GM18520 (cell line): ENCODE data around the gene JAGN1.
"Not testable (repeated sequence)": the region's sequence is repeated elsewhere in the genome, so short reads cannot be mapped to it uniquely, and the experiment has no call there.

Experiments
- ATAC-seq: cut with Tn5 transposase; IDR thresholded peaks from one replicate; pipeline ENCODE4 v1.9.1; 2021; ENCODE audit not compliant: unreplicated experiment

The JAGN1 gene

DNA sequence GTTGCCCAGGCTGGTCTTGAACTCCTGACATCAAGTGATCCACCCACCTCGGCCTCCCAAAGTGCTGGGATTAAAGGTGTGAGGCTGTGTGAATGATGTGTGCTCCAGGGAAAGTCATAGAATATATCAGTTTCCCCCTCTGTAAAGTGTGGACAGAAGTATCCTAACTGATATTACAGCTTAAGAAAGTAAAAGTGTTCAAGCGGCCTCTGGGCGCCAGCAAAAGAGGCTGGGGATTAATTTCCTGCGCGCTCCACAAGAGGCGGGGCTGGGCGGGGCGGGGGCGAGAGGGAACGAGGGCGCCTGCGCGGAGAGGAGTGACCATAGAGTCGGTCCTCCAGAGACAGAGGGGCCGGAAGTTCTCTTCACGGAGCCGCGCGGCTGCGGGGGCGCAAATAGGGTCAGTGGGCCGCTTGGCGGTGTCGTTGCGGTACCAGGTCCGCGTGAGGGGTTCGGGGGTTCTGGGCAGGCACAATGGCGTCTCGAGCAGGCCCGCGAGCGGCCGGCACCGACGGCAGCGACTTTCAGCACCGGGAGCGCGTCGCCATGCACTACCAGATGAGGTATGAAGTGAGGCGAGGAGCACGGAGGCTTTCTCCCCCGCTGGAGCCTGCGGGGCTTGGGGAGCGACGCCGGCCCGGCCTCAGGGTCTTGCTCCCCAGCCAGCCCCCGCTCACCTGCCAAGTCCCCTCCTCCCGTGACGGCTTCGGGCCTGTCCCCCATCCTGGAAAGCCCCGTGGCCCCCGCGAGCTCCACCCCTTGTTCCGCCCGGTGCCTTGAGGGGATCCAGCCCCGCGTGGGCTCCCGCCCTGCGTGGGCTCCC, at the start of gene JAGN1:
TSS of gene JAGN1 (plus strand) at position 362 of the 823 bp plus-strand sequence. CDS start at position 475, 113 bp downstream.
- ATAC-seq: peak; percentile 61

DNA sequence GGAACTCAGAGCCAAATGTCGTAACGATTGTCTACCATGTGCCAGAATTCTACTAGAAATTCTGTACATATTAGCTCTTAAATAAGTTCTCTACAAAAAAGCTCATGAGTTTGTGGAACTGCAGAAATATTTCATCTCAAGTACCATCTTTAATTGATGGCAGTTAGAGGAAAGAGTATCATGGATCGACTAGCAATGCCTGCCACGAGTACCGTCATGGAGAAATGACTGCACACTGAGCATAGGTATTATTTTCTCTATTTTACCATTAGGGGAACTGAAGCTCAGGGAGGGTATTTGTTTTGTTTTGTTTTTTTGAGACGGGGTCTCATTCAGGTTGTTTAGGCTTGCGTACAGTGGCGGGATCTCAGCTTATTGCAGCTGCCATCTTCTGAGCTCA, 49.4 kb upstream of the JAGN1 start:
- no peak for ATAC-seq

DNA sequence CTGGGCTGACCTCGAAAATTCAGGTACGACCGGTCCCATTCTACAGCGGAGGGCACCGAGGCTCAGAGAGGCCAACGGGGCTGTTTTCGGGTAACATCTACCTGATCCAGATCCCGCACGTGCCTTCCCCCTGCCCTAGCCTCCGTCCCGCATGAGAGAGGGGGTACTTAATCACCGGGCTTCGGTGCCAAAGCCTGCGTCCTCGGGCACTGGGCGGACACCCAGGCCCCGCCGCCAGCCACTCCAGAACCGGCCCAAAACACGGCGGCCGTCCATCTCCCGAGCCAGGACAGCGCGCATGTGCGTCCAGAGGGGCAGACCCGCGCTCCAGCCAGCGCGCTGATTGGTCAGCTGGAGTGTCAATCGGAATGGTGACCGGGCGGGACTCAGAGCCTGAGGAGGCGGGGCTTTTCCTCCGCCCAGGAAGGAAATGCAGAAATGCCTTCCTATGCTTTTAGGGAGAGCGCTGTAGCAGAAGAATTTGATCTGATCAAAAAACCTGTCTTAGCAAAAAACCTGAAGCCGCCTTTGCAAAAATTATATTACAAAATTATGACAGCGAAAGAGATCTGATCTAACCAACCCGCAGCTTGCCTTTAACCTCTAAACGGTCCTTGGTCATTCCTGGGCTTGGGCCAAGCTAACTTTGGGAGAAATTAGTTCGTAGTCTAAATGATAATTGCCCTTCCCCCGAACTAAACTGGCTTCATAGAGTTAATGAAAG, 46.5 kb upstream of the JAGN1 start, which contains the start of gene RPUSD3:
TSS of gene RPUSD3 (minus strand) at position 294 of the 724 bp plus-strand sequence. CDS start at position 276, 18 bp downstream.
- ATAC-seq: peak; percentile 98

DNA sequence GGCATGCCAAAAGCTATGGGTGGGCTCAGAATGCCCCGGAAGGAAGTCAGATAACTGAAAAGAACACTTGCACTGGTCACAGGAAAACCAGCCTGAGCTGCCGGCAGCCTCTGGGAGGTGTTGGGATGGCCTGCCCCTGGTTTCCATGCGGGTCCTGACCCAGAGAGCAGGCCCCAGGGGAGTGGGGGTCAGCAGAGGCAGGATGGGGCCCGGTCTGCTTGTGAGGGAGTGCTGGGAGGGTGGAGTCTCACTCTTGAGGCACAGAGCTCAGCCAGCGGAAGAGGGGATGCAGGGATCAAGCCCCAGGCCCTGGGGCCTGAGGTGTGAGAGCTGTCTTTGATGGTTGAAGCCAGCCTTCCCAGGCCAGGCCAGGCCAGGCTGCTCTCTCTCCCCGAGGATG, 44.2 kb upstream of the JAGN1 start:
- no peak for ATAC-seq

DNA sequence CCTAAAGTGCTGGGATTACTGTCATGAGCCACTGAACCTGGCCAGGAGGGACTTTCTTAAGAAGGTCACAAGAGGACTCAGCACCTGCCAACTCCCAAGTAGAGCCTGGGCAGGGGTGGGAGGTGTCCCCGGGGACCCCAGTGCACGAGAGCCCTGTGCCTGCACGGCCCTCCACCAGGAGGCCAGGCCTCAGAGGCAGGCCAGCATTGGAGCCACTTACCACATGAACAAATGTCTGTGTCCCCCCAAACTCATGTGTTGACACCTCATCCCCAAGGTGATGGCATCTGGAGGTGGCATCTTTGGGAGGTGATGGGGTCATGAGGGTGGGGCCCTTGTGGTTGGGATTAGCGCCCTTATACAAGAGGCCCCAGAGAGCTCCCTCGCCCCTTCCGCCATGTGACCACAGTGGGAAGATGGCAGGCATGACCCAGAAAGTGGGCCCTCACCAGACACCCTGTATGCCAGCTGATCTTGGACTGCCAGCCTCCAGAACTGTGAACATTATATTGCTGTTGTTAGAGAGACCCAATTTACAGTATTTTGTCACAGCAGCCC, 43.4 kb upstream of the JAGN1 start:
- no peak for ATAC-seq

DNA sequence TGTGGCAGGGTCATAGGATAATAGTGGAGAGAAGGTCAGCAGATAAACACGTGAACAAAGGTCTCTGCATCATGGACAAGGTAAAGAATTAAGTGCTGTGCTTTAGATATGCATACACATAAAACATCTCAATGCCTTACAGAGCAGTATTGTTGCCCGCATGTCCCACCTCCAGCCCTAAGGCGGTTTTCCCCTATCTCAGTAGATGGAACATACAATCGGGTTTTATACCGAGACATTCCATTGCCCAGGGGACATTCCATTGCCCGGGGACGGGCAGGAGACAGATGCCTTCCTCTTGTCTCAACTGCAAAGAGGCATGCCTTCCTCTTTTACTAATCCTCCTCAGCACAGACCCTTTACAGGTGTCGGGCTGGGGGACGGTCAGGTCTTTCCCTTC, 42.5 kb upstream of the JAGN1 start:
- ATAC-seq: not testable (repeated sequence)

DNA sequence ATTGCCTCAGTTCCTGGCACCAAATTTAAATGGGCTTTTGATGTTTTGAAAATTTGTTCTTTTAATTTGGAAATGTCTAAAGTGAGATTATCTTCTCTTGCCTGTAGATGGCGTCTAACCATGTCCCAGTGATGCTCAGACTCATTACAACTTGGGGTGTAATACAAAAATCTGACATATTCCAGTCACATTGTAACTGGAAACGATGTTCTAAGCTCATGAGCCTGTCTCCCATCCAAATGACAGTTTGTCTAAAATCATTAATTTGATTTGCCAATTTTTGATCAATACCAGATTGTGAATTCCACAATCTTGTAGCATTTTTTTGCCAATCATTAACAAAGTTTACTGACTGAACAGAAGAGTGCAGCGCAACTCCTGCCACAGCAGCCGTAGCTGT, 41.5 kb upstream of the JAGN1 start:
- not testable (repeated sequence) for ATAC-seq

DNA sequence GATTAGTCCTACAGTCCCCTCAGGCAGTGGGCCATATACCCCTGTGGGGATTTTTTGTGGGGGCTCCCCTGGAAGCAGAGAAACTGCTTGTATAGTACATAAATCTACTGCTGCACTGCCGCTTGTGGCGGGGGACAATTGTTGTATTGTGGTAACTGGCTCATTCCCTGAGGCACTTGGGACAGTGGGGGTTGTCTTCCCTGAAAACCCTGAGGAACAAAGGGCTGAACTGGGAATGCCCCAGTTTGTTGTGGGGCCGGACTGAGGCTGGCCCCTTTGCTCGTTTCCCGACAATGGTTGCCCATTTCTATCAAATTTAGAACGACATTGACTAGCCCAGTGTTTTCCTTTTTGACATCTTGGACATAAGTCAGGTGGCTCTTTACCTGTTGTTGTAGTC, 39.0 kb upstream of the JAGN1 start:
- not testable (repeated sequence) for ATAC-seq

DNA sequence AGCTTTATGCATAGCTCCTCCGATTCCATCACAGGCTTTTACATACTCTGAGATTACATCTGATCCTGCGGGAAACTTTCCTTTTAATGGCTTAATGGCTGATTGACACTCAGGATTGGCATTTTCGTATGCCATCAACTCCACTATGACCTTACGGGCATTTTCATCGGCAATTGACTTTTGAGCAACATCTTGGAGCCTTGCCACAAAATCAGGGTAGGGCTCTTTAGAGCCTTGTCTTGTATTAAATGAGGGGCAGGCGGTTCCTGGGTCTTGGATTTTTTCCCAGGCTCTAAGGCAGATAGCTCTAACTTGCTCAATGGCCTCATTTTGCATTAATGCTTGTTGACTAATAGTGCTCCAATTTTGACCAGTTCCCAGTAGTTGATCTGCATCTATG, 38.5 kb upstream of the JAGN1 start:
- ATAC-seq: not testable (repeated sequence)

DNA sequence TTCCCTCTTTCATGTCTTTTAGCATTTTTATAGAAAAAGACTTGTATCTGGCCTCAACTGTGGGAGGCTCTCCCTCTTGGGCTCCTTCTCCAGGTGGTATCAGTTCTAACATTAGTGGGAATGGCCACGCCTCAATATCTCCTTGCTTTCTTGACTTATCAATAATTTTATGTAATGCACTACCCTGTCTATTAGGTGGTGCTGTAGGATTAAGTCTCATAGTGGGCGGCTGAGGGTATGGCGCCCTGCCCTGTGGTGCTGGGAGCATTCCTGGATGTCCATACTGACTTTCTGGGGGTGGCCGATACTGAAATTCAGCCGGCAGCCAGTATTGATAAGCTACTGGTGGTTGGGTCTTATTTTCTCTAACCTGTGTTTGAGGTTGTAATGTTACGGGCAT, 37.9 kb upstream of the JAGN1 start:
- no peak for ATAC-seq

DNA sequence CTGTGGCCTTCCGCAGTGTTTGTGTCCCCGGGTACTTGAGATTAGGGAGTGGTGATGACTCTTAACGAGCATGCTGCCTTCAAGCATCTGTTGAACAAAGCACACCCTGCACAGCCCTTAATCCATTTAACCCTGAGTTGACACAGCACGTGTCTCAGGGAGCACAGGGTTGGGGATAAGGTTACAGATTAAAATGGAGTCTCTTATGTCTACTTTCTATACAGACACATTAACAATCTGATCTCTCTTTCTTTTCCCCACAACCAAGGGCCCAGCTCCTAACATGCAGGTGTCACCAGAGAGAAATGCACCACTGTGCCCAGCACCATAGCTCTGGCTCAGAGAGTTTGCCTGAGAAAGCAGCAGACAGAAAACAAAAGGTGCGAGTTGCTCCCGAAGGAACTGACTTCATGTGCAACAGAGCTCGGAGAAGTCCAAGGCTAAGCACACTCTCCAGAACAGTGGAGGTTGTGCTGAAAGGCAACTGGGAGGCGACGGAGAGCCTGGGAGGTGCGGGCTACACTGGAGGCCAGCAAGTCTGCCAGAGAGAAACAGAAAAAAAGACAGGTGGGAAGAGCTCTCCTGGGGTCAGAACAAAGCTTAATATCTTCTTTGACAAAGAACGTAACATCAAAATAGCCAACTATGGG, 36.0 kb upstream of the JAGN1 start:
- not testable (repeated sequence) for ATAC-seq

DNA sequence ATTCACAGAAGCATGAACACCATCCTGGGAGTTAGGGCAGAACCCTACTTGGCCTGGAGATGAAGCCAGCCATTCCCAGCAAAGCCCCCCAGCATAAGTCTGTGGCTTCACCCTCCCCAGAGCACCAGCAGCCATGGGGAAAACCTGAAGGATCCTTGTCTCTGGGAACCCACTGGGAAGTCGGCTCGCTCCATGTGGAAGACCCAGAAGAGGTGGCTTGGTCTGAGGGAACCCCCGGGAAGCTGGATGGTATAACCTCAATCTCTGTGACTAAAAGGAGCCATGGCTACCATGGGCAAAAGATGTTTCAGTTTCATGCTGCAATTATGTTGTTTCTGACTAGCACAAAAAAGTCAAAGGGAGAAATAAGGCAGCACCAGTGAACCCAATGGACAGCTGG, 34.8 kb upstream of the JAGN1 start:
- no peak for ATAC-seq

DNA sequence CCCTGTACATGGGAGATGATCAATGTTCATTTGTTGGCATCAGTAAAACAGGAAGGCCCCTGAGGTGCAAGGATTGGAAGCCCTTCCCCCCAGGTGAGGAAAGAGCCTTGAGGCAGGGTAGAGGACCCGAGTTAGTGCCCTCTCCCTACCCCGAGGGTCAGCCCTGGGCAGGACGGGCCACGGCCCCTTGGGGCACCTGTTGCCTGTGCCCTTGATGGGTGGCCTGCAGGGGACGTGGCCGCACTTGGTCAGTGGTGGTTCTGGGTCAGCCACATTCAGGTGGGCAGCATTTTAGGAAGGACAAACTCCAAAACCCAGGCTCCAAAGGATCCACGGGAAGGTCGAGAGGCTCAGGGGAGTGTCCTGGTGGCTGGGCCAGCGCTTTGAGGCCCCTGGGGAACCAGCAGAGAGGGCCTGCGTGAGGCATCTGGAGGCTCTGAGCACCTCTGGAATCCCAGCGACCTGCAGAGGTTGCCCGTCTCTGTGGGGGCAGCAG, 30.8 kb upstream of the JAGN1 start:
- ATAC-seq: no peak

DNA sequence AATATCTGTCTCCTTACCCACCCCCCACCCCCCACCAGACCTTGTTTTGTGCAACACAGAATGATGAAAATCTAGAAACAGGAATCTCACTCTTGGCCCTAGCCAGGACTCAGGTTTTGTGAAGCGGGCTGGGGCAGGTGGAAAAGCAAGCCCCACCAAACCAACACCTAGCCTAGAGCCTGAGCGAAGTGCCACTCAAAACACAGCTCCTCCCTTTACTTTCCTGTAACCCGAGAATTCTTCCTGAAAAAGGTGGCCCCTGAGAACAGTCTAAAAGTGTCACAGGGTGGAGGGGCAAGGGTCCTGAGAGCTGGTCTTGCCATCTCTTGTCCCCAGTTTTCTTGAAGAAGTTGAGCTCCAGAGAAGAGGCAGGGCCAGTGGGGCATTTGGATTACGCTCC, 29.2 kb upstream of the JAGN1 start:
- no peak for ATAC-seq

DNA sequence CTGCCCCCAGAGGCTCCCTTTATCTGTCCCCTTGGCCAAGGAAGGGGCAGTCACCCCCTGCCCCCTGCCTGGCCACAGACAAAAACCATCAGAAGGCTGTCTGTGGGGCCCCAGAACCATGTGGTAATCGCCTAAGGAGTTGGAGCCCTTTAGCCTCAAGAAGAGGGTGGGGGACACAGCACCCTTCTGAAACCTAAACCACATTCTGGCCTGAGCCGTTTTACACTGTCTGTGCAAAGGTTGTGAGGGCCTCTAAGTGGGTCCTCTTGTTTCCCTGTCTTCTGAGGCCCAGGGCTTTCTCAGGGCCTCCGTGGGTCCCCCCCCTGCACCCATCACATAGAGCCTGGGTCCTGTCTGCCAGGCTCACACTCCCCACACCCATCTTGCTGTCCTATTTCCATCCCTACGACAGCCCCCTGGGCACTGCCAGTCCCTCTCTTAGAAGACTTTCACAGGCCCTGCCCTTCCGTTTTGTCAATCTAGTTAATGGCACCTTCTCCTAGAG, 28.7 kb upstream of the JAGN1 start:
- no peak for ATAC-seq

DNA sequence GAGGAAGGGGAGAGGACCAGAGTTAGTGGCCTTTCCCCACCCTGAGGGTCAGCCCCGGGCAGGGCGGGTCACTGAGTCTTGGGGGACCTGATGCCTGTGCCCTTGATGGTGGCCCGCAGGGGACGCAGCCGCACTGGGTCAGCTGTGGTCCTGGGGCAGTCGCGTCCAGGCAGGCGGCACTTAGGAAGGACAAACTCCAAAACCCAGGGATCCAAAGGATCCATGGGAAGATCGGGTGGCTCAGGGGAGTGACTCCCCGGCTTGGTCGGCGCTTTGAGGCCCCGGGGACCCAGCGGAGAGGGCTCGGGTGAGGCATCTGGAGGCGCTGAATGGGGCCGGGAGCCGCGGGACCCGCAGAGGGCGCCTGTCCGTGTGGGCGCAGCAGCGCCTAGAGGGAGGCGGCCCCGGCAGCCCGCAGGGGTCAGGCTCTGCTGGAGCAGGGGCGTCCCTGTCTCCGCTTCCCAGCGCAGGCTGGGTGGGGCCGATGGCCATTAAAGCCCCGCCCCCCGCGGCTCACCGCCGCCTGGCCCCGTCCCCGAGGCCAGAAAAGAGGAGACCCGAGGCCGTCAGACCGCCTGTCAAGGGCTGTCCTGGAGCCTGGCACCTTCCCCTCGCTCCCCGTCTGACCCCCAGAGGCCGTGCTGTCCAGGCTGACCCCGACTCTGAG, 27.9 kb upstream of the JAGN1 start:
- no peak for ATAC-seq

DNA sequence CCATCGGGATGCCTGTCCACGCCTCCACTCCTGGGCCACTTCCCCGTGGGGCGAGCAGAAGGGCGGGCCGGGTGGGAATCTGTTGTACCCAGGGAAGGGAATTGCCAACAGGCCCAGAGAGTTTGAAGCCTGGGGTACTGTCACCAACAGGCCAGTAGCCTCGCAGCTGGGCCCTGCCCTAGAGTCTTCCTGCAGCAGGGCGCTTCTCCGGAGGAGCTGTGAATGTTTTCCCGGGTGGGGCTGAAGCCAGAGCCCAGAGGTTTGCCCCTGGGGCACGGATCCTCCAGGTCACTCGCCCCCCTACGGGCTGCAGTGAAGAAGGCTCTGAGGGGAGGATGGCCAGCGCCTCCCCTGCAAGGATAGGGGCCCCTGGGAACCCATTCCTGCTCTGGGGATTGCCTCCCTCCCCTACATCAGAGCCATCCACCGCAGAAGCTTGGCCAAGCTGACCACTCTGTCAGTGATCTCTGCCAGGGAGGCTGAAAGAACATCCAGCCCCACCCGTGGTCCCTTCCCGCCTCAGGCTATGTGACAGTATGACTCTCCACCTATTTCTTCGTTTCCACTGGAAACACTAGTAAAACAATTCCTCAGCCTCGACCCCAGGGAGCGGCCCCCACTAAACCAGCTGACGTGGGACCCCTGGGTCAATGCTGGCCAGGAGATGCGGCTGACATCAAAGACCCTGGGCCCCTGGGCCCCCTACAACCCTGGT, 27.2 kb upstream of the JAGN1 start:
- ATAC-seq: no peak

DNA sequence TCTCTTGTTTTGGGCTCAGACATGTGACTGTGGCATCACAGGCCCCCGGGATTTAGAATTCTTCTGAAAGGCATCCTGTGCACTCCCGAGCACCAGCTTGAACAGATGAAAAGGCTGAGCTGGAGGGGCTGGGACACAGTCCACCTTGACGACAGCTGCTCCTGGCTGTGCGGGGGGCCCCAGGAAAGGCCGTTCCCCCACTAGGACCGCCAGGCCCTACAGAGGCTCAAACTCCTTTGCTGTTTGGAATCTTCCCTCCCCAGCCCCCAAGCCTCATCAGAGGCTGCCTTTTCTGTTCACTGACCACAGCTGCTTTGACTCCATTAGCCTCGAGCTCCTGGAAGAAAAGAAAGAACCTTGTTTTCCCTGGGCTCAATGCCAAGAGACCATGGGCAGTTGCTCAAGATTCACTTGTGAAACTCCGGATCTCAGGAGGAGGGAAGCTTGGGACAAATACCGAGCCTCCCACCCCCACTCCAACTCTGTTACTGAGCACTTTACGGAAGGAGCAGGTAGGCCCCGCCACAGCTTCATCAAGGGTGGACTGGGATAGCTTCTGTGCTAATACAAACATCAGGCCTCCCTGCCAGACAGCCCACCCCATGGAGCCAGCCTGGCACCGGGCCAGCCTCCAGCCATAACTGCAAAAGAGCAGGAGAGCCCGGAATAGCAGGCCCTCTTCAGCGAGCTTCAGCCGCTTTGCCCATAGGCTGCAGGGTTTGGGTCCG, 26.0 kb upstream of the JAGN1 start:
- ATAC-seq: no peak

DNA sequence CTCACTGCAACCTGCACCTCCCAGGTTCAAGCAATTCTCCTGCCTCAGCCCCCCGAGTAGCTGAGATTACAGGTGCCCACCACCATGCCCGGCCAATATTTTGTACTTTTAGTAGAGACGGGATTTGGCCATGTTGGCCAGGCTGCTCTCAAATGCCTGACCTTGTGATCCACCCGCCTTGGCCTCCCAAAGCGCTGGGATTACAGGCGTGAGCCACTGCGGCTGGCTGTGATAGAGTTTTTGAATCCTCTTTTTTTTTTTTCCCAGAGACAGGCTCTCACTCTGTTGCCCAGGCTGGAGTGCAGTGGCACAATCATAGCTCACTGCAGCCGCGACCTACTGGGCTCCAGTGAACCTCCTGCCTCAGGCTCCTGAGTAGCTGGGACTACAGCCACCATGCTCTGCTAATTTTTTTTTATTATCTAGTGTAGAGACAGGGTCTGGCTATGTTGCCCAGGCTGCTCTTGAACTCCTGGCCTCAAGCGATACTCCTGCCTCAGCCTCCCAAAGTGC, 25.2 kb upstream of the JAGN1 start:
- ATAC-seq: not testable (repeated sequence)
